ENCODE results near the gene NDUFAB1. TPM values are rescaled to one million over a fixed set of nuclear protein-coding genes. Genes with fewer than 3 reads are reported as not detected.

The NDUFAB1 gene
- 10 to 100 TPM; 21.0 to 69.2 (median 44.3) TPM for total RNA-seq

DNA sequence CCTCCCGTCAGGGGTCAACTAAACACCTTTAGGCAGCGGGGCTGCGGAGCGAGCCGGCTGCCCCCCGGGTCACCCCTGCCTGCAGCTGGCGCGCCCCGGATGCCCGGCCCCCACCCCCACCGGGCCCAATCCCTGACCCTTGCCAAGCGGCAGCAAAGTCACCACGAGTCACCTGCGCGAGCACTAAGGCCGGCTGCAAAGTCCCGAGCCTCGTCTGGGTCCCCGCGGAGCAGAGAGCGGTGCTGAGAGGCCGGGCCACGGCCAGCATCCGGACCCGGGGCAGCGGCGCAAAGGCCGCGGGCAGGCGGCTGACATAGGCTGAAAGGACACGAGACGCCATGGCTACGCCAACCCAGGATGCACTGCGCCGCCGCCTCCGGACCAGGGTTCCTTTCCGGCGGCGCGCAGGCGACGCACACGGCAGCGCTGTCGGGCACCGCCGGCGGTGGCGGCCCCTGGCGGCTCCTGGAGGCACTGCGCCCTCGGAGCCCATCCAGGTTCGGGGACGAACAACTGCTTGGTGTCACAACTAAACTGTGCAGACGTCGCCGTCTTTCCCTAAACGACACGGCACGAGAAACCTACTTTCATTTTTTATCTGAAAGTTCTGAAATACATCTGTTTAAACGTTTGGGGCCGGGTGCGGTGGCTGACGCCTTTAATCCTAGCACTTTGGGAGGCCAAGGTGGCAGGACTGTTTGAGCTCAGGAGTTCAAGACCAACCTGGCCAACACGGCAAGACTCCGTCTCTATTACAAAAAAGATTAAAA lies at the start of gene NDUFAB1:
Gene NDUFAB1 (minus strand): TSS at position 366 of the 770 bp plus-strand sequence. CDS start 26 bp downstream, at position 340.
- Histone ChIP-seq H3K4me1 (peaks cover 16 to 27% (median 17%) of the 10 kb centered on the region in 4 donors), H3K9me3 (no peaks in the 10 kb centered on the region), H3K36me3 (peaks cover 5 to 29% (median 15%) of the 10 kb centered on the region in 4 donors), H3K27ac (peak within 1 kb of the TSS; percentile 69 to 90 (median 86)), H3K27me3 (no peaks in the 10 kb centered on the region), H3K4me3 (peak within 1 kb of the TSS; percentile 78 to 96 (median 82))
- peak; percentile 93 to 99 for DNase-seq
- ATAC-seq (ENCODE audit: low FRiP score in 2 of 2): peak; percentile 99 to 100
- WGBS, 2 donors: 4 to 7% methylated on average over 19 to 32 of the region's 67 CpGs
- TF ChIP-seq POLR2AphosphoS5 (IDR thresholded peaks at IDR 0.05): peak; percentile 29 to 87
- no peak for TF ChIP-seq EP300 (IDR thresholded peaks at IDR 0.05)
- TF ChIP-seq POLR2A (IDR thresholded peaks at IDR 0.05): peak in 1 of 4 donors; percentile 46
- TF ChIP-seq, protein P1, sequence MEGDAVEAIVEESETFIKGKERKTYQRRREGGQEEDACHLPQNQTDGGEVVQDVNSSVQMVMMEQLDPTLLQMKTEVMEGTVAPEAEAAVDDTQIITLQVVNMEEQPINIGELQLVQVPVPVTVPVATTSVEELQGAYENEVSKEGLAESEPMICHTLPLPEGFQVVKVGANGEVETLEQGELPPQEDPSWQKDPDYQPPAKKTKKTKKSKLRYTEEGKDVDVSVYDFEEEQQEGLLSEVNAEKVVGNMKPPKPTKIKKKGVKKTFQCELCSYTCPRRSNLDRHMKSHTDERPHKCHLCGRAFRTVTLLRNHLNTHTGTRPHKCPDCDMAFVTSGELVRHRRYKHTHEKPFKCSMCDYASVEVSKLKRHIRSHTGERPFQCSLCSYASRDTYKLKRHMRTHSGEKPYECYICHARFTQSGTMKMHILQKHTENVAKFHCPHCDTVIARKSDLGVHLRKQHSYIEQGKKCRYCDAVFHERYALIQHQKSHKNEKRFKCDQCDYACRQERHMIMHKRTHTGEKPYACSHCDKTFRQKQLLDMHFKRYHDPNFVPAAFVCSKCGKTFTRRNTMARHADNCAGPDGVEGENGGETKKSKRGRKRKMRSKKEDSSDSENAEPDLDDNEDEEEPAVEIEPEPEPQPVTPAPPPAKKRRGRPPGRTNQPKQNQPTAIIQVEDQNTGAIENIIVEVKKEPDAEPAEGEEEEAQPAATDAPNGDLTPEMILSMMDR (IDR thresholded peaks at IDR 0.05): peak; percentile 98 to 100 (median 100)

DNA sequence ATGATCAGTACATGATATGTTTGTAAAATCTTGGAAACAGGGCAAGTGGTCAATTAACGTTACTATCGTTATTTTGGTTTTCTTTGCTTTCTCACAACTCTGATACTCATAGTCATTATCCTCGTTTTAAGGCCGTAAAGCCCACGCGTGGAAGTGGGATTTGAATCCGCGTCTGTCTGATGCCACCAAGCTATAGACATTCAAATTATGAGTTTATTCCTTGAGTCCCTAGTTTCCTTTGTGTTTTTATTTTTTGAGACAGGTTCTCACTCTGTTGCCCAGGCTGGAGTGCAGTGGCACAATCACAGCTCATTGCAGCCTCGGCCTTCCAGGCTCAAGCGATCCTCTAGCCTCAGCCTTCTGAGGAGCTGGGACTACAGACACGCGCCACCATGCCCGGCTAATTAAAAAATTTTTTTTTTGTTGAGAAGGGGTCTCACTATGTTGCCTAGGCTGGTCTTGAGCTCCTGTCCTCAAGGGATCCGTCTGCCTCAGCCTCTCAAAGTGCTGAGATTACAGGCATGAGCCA lies 46.2 kb upstream of the NDUFAB1 start:
- WGBS, 2 donors: 75 to 76% methylated on average over 14 of the region's 14 CpGs
- H3K36me3 ChIP-seq: peaks cover 6 to 39% (median 17%) of the 10 kb centered on the region in 4 donors
- no peak for ATAC-seq (ENCODE audit: low FRiP score in 2 of 2)

DNA sequence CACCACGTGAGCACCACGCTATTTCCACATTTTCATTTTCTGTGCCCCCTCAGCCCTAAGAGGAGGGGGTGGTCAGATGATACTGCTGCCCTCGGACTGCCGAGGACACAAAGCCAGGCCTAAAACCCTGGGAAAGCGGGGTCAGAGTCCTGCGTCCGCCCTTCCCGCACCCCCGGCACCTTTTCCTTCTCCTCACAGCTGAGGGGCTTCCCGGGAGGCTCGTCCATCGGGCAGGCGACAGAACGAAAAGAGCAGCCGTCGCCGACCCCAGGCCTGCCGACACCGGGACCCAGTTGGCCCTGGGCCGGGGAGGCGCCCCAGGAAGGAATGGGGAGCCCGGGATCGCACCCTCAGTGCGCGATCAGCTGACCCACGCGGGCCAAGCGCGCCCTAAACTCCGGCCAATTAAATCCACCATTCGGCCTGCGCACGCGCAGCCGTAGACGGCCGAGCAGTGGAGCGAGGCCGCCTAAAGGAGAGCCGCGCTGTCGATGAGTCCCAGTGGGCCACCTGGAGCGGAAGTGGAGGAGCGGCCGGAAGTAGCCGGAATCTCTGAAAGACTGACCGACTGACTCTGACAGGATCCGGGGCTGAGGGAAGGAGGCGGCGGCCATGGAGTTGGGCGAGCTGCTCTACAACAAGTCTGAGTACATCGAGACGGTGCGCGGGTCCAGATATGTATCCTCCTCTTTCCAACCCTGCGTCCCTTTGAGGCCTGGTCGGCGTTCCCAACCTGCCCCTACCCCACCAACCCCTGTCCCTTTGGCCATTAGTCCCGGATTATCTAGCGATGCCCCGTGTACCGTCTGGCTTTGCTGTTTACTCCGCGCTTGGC lies 45.0 kb upstream of the NDUFAB1 start, which contains the start of the genes DCTN5 and PALB2:
Gene DCTN5 (plus strand): TSS at position 536 of the 835 bp plus-strand sequence. CDS start 77 bp downstream, at position 613.
Gene PALB2 (minus strand): TSS at position 380 of the 835 bp plus-strand sequence. CDS start 153 bp downstream, at position 227.
- Histone ChIP-seq H3K27ac (peak within 1 kb of the TSS; percentile 79 to 92 (median 85)), H3K9me3 (no peaks in the 10 kb centered on the region), H3K36me3 (peaks cover 6 to 45% (median 19%) of the 10 kb centered on the region in 4 donors), H3K4me3 (peak within 1 kb of the TSS; percentile 63 to 97 (median 82)), H3K4me1 (peaks cover 19 to 24% (median 22%) of the 10 kb centered on the region in 4 donors), H3K27me3 (no peaks in the 10 kb centered on the region)
- ATAC-seq (ENCODE audit: low FRiP score in 2 of 2): peak; percentile 99 to 100
- WGBS, 2 donors: 0 to 1% methylated on average over 14 to 63 of the region's 64 CpGs
- TF ChIP-seq POLR2AphosphoS5 (IDR thresholded peaks at IDR 0.05) (peak; percentile 58 to 88), EP300 (IDR thresholded peaks at IDR 0.05) (no peak), POLR2A (IDR thresholded peaks at IDR 0.05) (peak in 2 of 4 donors; percentile 13 to 63)
- TF ChIP-seq, protein P1 (IDR thresholded peaks at IDR 0.05): peak in 3 of 6 experiments; percentile 6 to 43 (median 21)
- peak; percentile 96 to 97 for DNase-seq

More for the DNA sequence above, 46.2 kb upstream of the NDUFAB1 start:
- TF ChIP-seq, protein P1 (IDR thresholded peaks at IDR 0.05): no peak
- TF ChIP-seq POLR2AphosphoS5 (IDR thresholded peaks at IDR 0.05) (no peak), EP300 (IDR thresholded peaks at IDR 0.05) (no peak), POLR2A (IDR thresholded peaks at IDR 0.05) (no peak)
- Histone ChIP-seq H3K27ac (peak overlapping the region in 1 of 4 donors; percentile 81), H3K4me3 (peak overlapping the region; percentile 63 to 97 (median 82)), H3K4me1 (peaks cover 19 to 24% (median 22%) of the 10 kb centered on the region in 4 donors), H3K27me3 (no peaks in the 10 kb centered on the region), H3K9me3 (no peaks in the 10 kb centered on the region)
- no peak for DNase-seq

DNA sequence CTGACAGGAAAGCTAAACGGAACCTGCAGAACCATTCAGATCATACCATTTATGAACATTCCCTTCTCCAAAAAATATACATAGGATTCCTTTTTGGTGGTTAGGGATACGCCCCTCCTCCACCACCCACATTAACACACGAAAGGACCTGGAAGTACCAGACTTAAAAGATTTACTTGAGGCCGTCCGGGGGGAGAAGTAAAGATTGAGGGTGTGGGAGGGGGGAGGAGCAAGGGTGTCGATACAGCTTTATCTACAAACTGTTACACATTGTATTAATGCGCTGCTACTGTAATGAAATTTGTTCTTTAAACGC lies 44.5 kb upstream of the NDUFAB1 start:
- TF ChIP-seq EP300 (IDR thresholded peaks at IDR 0.05) (no peak), POLR2A (IDR thresholded peaks at IDR 0.05) (no peak), POLR2AphosphoS5 (IDR thresholded peaks at IDR 0.05) (no peak)
- TF ChIP-seq, protein P1 (IDR thresholded peaks at IDR 0.05): no peak
- peak overlapping the region; percentile 63 to 97 (median 82) for H3K4me3 ChIP-seq
- no peaks in the 10 kb centered on the region for H3K27me3 ChIP-seq
- 0 to 1% methylated on average over 8 of the region's 8 CpGs for WGBS, 2 donors
- no peak for DNase-seq
- H3K9me3 ChIP-seq: no peaks in the 10 kb centered on the region
- H3K36me3 ChIP-seq: peaks cover 3 to 47% (median 20%) of the 10 kb centered on the region in 4 donors
- H3K27ac ChIP-seq: peak overlapping the region; percentile 79 to 92 (median 85)
- peaks cover 19 to 24% (median 22%) of the 10 kb centered on the region in 4 donors for H3K4me1 ChIP-seq
- ATAC-seq (ENCODE audit: low FRiP score in 2 of 2): no peak

Measured in upper lobe of left lung (tissue), 6 donors.